AG04449 (cell line): Measurements from ENCODE around the gene SIN3A.

ENCODE experiments used
- CTCF ChIA-PET: fragments of 350-600 bp; formaldehyde crosslinking; extraction: SDS; loops from one replicate; lab custom pipeline; 2021; ENCODE audit warnings: antibody characterized with exemption; lab: Yijun Ruan, JAX
- POLR2A ChIA-PET: fragments of 400-600, 350-600 bp; formaldehyde crosslinking; extraction: SDS; loops from one replicate; lab custom pipeline; 2020; ENCODE audit warnings: antibody characterized with exemption, inconsistent platforms; lab: Yijun Ruan, JAX
- DNase-seq: peaks from one replicate; pipeline ENCODE4 v3.0.0-alpha.2; 2010; ENCODE audit warnings: low read depth, low spot score
- H3K4me3 ChIP-seq: 2 replicates; pipeline ENCODE4 v1.5.1; 2011; ENCODE audit warnings: low read depth, mild to moderate bottlenecking, control low read depth, low read length
- TF ChIP-seq, protein P1 (sequence below): IDR thresholded peaks from one replicate; pipeline ENCODE4 v1.5.1; 2011; ENCODE audit warnings: mild to moderate bottlenecking, moderate library complexity, low read length, control low read depth, inconsistent platforms; ENCODE audit not compliant: insufficient read depth; ENCODE audit errors: missing control alignments

SIN3A gene

DNA sequence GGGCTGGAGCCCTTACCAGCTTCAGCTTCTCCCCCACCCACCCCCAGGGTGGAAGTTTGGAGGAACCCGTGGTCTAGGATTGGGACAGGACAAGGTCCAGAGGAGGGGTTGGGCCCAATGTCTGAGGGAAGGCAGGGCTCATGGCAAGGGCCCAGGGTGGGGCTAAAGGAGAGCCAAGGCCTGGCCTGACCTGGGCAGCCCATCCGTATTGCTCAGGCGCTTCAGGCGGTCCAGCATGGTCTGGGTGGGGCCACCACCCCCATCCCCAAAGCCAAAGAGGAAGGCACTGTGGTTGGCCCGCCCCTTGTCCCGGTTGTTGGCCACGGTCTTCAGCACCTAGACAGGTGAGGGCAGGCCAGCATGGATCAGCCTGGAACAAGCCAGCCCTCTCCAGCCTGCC, 90.6 kb downstream of the SIN3A start:
- ChIA-PET POLR2A (no interaction called here), CTCF (no interaction called here)
- DNase-seq = no peak

DNA sequence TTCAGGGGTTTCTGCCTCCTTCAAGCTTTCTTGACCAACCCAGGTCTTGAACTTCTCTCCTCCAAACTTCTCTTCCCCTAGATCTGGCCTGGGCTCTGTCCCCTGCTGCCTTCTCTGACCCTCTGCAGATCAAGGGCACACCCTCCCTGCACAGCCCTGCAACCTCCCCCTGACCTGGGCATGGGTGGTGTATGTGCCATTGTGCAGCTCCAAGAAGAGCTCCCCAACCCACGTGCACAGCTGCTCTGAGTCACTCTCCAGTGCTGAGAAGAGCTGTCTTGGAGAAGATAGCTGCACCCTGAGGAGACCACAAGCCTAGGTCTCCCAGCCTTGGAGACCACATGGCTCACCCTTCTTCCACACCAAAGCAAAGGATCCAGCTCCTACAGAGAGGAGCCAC, 91.1 kb downstream of the SIN3A start:
- no peak overlapping the region for H3K4me3 ChIP-seq
- ChIA-PET POLR2A (interaction anchor here (0.6 to 0.7 kb wide), 2 partner anchors 91 to 265 kb away, joined by 3 to 4 read pairs; partner anchors contain the start of genes SIN3A and SNUPN), CTCF (interaction anchor here (1.4 kb wide), 1 partner anchor 9 kb away, joined by 4 read pairs; no protein-coding TSS in a partner anchor)
- TF ChIP-seq, protein P1, sequence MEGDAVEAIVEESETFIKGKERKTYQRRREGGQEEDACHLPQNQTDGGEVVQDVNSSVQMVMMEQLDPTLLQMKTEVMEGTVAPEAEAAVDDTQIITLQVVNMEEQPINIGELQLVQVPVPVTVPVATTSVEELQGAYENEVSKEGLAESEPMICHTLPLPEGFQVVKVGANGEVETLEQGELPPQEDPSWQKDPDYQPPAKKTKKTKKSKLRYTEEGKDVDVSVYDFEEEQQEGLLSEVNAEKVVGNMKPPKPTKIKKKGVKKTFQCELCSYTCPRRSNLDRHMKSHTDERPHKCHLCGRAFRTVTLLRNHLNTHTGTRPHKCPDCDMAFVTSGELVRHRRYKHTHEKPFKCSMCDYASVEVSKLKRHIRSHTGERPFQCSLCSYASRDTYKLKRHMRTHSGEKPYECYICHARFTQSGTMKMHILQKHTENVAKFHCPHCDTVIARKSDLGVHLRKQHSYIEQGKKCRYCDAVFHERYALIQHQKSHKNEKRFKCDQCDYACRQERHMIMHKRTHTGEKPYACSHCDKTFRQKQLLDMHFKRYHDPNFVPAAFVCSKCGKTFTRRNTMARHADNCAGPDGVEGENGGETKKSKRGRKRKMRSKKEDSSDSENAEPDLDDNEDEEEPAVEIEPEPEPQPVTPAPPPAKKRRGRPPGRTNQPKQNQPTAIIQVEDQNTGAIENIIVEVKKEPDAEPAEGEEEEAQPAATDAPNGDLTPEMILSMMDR = no peak
- no peak for DNase-seq

More for the DNA sequence above, 90.6 kb downstream of the SIN3A start:
- H3K4me3 ChIP-seq = no peak overlapping the region
- TF ChIP-seq, protein P1 = no peak

DNA sequence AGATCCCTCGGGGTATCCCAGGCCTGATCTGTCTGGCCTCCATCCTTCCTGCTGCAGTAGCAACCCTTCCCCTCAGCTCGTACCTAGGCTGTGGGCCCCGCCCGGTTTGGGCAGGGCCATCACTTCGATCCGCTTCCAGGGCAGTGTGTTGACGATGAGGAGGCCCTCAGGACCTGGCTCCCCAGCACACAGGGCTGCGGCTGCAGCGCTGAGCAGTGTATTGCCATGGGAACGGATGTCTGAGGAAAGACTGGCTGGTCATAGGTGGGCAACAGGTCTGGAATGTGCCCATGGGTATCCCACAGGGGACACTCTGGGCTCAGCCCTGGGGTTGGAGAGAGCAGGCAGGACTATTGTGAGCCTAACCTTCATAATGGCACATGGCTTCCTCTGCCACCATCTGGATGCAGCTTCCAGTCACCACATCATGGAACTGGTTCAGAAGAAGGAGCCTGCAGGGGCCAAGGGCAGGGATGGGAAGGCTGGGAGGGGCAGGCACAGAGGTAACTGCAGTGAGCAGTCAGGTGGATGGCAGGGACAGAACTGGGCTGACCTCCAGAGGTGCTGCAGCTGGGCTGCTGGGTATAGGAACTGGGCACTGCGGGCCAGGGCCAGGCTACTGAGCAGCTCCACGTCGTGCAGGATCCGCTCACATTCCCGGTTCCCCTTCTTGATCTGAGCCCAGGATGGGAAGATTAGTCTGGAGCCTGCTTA, 91.8 kb downstream of the SIN3A start:
- H3K4me3 ChIP-seq = no peak overlapping the region
- TF ChIP-seq, protein P1 = no peak
- ChIA-PET POLR2A (interaction anchor here (0.6 to 1.6 kb wide), 3 partner anchors 8 to 266 kb away, joined by 3 to 6 read pairs (median 4); partner anchors contain the start of genes SIN3A and SNUPN), CTCF (interaction anchor here (1.4 to 1.8 kb wide), 2 partner anchors 8 to 10 kb away, joined by 4 to 9 read pairs; no protein-coding TSS in a partner anchor)
- no peak for DNase-seq

DNA sequence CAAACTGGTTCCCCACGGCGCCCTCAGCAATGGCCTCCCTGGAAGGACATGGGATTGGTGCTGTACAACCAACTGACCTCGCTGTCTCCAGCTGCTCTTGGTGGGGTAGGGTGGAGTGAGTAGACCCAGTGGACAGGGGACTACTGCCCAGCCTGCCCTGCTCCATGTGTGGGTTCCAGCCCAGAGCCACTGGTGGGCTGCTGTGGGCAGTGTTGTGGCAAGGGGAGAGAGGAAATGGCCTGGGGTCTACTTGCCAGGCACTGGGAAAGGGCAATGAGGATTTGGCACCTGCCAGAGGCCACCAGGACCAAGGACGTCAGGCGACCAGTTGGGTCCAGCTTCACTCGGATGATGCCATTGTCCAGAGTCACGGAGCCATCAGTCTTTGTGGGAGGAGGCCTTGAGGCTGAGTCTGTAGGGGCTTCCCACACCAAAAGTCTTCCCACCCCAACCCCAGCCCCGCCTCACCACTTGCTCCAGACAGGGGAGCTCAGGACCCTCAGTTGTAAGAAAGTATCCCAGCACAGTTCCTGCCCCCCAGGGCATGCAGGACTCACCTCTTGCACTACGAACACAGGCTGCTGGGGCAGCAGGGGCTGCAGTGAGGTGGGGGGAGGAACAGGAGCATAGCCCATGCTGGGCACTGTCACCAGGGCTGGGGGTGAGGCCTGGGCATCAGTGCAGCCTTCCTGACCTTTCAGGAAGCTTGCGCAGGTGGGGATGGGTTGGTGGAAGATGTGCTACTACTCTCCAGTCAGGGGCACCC, 92.5 kb downstream of the SIN3A start:
- POLR2A ChIA-PET = interaction anchor here (1.6 kb wide), 1 partner anchor 9 kb away, joined by 6 read pairs; no protein-coding TSS in a partner anchor

DNA sequence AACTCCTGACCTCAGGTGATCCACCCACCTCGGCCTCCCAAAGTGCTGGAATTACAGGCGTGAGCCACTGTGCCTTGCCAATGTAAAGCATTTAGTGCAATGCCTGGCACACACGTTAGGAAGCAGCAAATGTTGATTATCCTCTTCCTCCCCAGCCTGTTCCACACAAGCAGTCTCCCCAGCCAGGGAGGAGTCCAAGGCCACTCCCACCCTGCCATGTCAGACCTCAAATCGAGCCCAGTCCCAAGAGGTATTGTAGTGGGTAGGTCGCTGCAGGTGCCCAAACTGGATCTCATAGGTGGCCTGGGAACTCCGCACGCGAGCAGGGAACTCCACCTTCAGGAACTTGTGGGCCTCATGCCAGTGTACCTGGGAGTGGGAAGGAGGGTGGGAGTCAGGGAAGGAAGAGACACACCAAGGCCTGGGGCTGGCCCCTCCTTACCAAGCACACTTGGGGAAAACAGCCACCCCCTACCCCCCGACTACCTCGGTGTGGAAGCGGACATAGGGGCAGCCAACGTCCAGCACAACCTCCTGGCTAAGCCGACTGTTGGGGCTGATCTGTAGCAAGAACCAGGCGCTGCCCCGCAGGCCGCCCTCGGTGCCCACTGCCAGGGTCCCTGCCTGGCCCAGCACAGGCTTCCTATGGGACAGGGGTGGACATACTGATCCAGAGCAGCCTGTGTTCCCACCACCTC, 93.4 kb downstream of the SIN3A start:
- POLR2A ChIA-PET = no interaction called here
- no peak for DNase-seq
- TF ChIP-seq, protein P1 = no peak
- CTCF ChIA-PET = interaction anchor here (1.8 kb wide), 1 partner anchor 10 kb away, joined by 9 read pairs; no protein-coding TSS in a partner anchor
- no peak overlapping the region for H3K4me3 ChIP-seq

More for the DNA sequence above, 92.5 kb downstream of the SIN3A start:
- no peak overlapping the region for H3K4me3 ChIP-seq
- no peak for DNase-seq
- CTCF ChIA-PET = interaction anchor here (1.4 to 1.8 kb wide), 2 partner anchors 9 to 10 kb away, joined by 4 to 9 read pairs; no protein-coding TSS in a partner anchor
- TF ChIP-seq, protein P1 = no peak
